Suppressor macrophage treated with lipopolysaccharide for 4 hours (primary cell): ENCODE measurements around the gene SMG1.

ENCODE experiments used
- DNase-seq: peaks from one replicate; pipeline ENCODE4 v3.0.0-alpha.2; 2020

SMG1 gene

DNA sequence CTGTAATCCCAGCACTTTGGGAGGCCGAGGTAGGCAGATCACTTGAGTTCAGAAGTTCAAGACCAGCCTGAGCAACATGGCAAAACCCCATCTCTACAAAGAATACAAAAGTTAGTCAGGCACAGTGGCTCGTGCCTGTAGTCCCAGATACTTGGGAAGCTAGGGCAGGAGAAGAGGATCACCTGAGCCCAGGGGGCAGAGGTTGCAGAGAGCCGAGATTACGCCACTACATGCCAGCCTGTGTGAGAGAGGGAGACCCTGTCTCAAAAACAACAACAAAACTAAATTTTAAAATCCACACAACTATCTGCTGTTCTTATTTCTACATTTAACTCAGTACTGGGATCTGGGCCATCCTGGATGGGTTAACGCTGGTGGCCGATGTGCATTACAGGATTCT is 83.6 kb downstream of the SMG1 start:
- no peak for DNase-seq

DNA sequence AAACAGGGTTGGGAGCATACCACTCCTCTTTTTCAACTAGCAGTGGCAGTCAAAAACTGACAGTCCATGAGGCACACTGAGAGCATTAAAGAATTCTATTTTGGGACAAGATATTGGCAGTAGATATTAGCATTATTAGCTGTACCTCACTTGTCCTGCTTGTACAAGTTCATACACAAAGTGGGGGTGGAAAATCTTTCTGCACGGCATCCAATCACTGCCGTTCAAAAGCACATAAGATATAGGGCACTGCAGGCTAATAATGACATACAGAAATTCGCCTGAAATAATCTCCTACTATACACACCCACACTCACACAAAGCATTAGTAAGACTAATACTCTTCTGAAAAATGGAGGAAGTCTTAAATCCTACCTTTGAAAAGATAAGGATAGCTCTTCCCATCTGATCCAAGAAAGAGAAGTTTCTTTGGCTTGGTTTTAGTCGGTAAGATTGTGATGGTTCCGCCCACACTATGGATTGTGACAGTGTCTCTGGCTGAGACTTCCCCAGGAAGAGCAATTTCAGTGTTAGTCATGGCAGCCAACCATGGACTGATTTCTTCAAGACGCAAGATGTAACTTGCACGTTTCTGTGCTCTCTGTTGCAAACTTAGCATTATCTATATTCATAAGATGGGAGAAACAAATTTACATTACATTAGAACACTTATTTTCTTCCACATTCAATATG is 84.2 kb downstream of the SMG1 start:
- DNase-seq, result peak; percentile 53

DNA sequence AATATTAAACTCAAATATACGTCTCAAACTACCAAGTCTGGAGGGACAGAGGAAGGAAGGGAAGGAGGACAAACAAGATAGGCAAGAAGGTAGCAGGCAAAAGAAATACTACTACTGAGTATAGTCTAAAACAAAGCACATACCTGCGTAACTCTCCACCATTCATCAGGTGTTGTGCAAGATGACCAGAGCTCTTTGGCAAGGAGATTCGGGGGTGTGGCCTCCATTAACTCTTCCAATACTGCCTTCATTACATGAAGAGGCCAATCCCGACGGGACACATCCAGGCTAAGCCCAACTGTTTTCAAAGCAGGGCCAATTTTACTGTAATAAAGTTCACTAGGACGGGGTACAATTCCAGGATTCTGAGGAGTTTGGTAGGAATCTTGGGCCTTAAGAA is 86.7 kb downstream of the SMG1 start:
- DNase-seq, result no peak

DNA sequence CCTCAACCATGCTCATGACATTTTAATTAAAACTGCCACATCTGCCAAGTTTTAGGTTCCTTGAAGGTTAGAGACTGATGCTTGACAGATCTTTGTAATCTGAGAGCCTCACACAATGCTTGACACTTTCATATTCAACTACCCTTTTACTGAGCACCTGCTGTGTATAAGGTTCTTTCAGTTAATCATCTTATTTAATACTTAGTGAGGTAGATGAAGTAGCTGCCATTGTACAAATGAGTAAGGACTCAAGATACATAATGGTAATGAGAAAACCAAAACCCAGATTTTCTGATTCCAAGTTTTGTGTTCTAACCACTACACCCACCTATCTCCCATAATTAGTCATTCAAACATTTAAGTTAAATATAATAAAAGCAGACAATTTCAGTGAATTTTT is 89.5 kb downstream of the SMG1 start:
- no peak for DNase-seq

DNA sequence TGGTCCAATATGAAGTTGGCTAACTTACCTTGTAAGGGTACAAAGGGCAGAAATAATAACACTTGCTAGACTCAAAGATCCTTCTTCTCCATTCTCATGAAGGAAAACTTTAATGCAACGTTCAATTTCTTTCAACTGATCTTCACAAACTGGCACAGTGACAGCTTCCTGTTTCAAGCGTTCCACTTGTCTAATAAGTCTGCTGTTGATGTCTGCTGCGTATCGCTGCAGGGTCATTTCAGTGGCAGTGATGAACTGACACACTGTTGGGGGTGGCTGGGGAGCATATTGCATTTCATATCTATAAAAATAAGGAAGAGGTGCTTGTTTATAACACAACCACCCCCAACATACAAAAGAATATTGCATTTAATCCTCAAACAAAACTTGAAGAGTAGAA is 91.3 kb downstream of the SMG1 start:
- DNase-seq, result no peak

DNA sequence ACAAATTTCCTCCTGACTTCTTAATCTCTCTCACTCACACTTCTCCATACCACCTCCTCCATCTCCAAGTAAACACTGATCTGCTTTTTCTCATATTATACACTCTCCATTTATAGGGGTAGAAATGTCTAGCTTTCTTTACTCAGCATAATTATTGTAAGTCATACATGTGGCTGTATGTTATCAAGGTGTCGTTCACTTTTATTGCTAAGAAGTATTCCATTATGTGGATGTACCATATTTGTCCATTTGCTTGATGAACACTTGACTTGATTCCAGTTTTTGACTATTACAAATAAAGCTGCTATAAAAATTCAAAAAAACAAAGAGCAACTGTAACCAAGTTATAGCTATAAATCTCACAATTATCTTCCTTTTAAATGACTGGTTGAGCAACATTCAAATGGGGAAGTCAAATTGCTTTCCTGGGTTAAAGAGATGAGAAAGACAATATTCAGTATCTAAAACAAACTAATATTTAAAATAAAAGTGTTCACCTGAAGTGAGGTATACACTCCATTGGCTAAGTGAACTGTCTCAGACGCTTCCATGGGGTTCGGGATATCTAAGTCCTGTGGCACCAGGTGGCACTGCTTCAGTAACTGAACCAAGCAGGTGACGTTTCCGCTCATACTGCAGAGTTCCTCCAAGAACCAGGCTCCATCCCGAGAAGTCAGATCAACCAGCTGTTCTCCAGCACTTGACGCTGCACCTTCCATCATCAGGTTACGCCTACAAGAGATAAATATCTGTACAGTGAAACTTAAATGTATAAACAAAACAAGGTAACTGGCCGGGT is 92.3 kb downstream of the SMG1 start:
- no peak for DNase-seq

DNA sequence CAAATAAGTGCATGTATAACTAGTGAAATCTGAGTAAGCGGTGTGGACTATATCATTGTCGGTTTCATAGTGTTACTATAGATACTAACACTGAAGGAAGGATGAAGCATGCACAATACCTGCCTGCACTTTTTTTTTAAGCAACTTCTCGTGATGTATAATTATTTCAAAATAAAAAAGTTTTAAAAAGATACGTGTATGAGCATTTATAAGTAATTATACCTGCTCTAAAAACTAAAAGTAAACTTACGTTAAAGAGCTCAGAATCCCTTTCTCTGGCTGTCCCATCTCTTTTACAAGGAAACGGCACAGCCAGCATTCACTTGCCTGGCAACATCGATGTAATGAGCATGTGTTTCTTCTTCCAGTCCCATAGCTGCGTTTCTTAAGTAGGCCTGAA is 93.6 kb downstream of the SMG1 start:
- DNase-seq, result no peak

DNA sequence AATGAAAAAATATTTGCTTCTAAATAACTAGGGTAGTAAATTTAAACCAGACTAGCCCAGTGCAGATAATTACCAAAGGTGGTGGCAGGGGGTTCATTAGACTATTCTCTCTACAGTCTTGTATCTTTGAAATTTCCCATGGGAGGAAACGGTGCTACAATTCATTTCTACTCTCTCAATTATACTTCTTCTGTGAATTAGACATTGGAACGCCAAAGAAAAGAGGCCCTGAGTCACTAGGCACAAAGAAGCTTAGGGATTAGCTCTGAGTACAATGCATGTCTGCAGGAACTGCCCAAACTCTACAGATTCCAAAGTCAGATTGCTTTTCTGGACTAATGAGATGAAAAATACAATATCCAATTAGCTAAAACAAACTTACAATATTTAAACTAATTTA is 94.2 kb downstream of the SMG1 start:
- DNase-seq, result no peak

DNA sequence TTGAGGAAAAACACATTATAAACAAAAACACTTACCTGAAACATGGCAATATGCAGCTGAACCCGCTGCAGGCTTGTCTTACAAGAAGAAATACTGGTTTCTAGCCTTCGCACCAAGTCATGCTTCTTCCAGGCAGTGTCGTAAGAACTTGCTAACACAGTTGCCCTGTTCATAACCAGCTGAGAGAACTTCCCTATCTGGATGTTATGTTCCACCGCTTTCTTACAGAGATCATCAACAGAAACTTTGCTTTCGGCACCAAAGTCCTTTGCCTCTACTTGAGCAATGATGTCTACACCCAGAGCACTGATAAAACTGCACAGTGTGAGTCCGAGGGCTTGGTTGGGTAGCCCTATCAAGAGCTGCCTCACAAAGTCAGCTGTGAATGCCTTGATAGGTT is 97.0 kb downstream of the SMG1 start:
- no peak for DNase-seq

DNA sequence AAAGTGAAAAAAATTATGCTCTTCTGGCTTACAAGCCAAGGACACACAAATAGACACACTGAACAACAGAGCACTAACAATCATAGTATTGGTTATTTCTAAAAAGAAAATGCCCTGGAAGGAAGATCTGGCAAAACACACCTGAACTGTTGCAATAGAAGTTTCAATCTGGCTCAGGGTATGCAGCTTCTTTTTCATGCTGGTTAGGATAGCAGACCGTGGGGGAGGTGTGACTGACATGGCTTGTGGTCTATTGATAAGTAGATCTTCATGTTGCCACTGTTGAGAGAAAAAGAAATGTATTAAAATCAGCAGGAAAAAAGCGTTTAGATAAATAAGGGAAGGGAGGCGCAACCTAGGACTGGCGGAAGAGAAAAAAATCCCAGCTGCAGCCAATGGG is 98.3 kb downstream of the SMG1 start:
- no peak for DNase-seq

DNA sequence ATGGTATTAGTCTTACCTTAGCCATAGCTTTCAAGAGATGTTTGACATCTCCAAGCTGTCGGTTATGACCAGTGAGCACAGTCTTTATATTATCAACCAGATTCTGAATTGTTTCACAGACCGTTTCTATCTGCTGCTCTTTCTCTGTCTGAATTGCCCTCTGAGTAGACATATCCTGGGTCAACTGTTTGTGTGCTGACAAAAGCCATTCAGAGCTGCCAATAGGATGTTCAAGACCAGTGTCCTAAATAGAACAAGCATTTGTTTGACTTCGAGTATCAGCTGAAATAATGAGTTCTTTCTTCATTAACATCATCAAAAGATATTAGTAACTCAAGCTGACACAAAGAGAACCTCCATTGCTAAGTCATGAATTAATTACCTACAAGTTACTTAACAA is 109.9 kb downstream of the SMG1 start:
- no peak for DNase-seq

DNA sequence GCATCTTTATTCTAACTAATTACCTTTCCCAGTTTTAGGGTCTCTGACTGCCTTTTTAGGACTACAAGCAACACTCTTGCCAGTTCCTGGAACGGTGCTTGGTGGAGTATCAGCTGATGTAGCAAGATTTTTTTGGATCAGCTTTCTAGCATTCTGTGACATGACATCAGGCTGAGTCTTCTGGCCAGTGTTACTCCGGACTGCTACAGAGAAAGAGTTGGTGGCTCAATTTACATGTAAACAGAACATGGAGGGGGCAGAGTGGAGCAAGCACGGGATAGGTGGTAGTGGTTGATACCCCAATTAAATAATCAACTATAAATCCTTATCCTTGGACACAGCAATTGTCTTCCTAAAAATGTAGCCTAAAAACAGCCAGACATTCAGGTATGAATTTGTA is 114.3 kb downstream of the SMG1 start:
- DNase-seq, result no peak

DNA sequence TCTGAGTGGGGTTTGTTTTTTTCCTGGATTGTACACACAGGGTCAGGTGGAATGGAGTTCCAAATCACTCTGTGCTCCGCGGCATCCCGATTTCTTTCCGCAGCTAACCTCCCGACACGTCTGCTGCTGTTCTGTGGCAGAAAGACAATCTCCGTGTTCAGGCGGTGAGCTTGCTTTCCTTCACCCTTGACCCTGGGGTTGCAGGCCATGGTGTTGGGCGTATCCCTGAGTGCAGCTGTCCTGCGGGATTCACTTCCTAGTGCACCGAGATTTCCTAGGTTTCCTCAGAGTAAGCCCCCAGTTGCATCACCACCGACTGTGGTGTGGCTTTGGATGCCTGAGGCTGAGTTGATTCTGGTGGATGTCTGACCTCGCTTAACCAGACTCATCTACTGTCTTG is 117.0 kb downstream of the SMG1 start:
- DNase-seq, result no peak

DNA sequence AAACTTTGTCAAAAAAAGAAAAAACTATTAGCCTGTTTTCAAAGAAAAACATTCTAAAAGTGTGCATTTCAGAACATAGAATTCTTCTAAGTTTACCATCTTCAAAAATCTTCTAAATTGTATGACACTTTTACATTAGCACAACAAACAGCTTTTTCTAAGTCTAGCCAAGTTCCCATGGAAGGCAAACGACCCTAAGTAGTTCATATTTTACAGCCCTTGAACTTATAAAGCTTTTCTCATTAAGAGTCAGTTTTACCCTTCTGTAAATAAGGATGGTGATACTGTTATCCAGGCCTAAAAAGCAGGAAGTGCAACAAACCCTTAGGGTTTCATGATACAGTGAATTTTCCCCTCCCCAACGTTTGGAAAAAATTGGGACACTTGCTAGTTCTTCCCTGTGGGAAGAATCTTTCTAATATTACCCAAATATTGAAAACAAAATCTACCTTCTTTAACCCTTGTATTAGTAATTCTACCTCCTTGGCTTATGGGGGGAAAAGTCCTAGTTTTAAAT is 120.9 kb downstream of the SMG1 start:
- no peak for DNase-seq

DNA sequence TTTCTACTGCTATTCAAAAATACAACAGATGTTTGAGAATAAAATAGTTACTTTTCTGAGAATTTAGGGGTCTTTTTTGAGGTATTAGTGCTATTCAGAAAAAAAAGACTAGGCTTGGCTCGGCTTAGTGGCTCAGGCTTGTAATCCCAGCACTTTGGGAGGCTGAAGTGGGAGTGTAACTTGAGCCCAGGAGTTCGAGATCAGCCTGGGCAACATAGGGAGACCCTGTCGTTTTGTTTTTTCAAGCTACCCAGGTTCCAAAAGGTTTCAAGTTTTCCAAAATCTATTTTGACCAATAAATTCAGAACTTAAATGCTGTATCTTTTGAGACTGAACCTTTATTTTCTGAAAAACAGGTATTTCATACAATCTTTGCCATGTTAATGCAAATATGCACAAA is 121.7 kb downstream of the SMG1 start:
- DNase-seq, result no peak

DNA sequence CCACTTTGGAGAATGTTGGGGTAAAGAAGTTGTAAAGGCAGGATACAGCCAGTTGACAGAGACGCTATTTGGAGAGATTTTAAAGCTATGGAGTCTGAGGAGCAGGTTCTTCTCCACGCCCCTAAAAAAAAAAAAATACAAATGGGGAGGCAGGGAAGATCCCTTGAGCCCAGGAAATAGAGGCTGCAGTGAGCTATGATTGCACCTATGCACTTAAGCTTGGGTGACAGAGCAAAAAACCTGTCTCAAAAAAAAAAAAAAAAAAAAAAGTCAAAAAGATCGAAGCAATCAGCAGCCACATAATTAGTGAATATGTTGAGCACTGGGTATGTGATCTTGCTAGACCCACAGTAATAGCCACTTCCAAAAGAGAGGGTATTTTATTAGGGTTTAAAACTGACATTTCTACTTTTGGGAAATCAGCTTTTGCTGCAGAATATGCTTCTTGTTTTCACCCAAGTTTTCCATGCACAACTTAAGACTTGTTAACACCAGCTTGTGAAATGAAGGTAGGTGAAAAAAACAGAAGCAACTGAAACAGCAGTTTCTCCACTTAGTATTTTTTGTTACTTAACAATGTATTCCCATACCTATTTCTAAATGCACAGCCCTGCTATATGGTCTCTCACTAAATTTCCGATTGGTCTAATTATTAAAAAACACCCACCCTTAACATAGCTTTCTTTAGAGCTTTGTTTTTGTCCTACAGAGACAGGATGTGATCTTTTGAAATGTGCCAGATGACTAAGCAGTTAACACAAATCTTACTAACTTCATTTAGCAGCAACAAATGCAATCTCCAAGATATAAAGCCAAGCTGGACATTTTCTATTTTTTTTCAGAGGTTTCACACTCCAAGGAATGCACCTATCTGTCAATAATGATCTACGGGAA is 122.4 kb downstream of the SMG1 start:
- peak; percentile 32 for DNase-seq

DNA sequence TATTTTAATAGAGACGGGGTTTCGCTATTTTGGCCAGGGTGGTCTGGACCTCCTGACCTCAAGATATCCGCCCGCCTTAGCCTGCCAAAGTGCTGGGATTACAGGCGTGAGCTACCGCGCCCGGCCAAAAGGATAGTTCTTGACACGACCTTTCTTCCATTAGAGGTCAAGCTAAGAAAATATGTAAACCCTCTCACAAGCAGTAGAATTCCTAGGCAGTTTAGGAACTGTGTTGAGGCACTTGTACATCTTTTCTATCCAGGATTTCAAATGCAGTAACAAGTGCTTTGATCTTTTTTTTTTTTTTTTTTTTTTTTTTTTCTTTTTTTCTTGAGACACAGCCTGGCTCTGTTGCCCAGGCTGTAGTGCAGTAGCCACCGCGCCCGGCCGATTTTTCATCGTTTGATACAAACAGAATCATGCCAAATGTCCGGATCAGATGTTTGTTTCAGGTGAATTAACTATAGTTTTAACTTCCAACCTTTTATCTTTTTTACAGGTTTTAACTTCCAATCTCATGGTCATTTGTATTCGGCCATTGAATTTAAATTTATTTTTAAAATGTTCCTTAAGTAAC is 123.4 kb downstream of the SMG1 start:
- no peak for DNase-seq

DNA sequence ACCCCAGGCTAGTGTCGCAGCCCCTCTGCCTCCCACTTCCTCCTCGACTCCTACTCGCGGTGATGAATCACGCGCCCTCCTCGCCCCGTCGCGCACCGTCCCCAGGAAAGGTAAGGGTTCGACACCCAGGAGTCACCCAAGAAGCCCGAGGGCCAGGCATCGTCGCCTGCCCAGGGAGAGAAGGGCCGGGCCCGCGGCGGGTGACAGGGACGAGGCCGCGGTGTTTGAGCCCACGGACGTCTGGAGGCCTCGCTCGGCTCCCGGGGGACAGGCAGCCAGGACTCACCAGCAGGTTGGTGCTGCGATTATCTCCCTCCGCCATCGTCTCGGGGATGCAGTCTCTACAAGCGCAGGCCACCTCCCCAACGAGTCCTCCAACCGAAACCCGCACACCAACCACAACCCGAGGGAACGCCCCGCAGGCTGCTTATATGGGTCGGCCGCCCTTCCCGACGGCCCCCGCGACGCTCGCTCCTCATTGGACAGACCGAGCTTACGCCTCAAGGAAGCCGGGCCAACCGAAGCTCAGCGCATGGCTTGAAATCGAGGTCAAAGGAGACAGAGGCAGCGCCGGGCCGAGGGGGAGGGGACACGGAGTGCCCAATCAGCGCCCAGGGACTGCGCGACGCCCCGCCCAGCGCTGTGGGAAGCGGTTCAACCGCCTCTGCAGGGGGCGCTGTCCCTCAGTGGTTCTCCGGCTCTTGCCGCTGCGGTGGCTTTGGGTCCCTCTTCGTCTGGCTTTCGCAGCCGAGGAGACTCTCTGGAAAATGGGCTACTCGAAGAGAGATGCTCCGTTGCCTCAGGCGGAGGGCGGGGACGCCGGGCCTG is 124.8 kb downstream of the SMG1 start, which contains the start of gene ARL6IP1:
Gene ARL6IP1, minus strand, starts transcription at position 405 of the 828 bp plus-strand sequence. Its CDS starts 83 bp downstream, at position 322.
- peak; percentile 100 for DNase-seq

DNA sequence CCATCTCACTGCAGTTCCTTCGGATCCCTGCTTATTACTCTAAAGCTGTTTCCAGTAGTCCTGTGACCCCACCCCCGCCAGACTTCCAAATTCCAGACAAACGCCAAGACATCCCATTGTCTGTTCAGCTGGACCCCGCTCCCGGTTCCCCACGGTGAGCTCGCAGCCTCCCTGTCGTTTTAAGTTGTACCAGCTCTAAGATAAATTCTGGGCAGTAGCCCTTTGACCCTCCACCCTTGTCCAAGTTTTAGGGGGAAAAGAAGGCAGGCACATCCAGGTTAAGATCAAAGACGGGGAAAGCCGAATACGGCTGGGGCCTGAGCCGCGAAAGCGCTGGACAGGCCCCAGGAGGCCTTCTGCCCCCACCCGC is 125.4 kb downstream of the SMG1 start:
- DNase-seq, result no peak

DNA sequence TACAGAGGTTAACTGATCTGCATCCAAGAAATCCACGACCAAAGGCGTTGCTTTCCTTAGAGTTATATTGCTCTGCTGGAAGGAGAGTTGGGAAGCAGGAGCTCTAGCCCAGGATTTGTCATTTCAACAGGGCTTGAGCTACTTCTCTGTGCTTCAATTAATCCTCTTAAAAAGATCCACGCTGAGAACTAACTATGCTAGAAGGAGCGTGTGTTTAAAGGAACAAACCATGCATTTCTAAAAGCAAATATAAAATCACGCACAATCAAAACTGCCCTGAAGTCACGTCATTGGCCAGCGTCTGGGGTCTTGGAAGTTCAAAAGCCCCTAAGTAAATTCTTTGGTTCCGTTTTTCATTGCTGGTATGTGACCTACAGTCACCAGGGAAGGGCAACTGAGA is 125.9 kb downstream of the SMG1 start:
- DNase-seq, result no peak

DNA sequence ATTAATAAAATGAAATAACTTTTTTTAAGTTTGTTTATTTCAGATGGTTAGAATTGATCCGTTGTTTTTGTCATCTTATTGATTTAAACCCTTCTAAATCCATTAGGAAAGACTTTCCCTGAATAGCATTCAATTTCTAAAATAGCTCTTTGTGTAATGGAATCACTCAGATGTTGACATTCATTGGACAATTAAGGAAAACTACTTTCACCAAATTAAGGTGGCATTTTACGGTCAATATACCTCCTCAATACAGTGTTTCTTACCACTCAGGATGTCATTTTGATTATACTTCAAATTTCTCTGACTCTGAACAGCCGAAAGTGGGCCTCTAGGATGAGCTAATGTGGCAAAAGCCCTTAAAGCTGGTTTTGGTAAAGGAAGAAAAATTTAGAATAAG is 126.7 kb downstream of the SMG1 start:
- DNase-seq, result no peak

DNA sequence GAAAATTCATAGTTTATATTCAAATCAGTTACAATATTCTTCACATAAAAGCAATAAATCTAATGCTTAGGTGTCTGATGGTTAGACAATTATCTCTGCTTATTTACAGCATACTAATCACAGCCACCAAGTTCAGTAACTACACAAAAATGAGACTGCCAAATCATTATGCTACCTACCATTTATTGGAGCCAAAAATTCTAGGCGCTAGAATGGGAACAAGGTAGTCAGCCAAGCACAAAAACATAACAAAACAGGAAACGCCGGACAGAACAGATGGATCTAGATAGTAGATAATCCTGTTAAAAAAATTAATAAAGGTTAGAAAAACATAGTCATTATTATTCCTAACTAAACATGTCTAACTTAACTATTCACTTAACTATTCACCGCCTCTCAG is 128.5 kb downstream of the SMG1 start:
- DNase-seq, result no peak
